WTC11 (cell line): ENCODE results near the gene SPTAN1.

Experiments used
- AR ChIP-seq: fragments of 250-450 bp; sonication (Bioruptor Pico); IDR thresholded peaks from 2 replicates; pipeline ENCODE4 v1.9.0; 2021; ENCODE audit warnings: mild to moderate bottlenecking
- ATF1 ChIP-seq: sonication (generic); formaldehyde crosslinking; IDR thresholded peaks from 2 replicates; pipeline ENCODE4 v1.8.1; 2023; ENCODE audit warnings: mild to moderate bottlenecking, moderate library complexity, missing genetic modification reagents
- CTCF ChIP-seq: fragments of 200-600 bp; IDR thresholded peaks from 2 replicates; pipeline ENCODE4 v1.8.0; 2022; ENCODE audit warnings: antibody characterized with exemption
- IRF2 ChIP-seq: sonication (generic); formaldehyde crosslinking; IDR thresholded peaks from 2 replicates; pipeline ENCODE4 v1.8.0; 2022; ENCODE audit warnings: low read depth, missing genetic modification reagents, borderline replicate concordance
- KAT7 ChIP-seq: sonication (generic); formaldehyde crosslinking; IDR thresholded peaks from 2 replicates; pipeline ENCODE4 v1.8.1; 2023; ENCODE audit warnings: missing genetic modification reagents, mild to moderate bottlenecking, borderline replicate concordance
- NR3C1 ChIP-seq: sonication (generic); formaldehyde crosslinking; conservative IDR thresholded peaks from 2 replicates; pipeline ENCODE4 v1.8.1; 2023; ENCODE audit warnings: low read depth, mild to moderate bottlenecking, missing genetic modification reagents
- RELA ChIP-seq: sonication (generic); formaldehyde crosslinking; IDR thresholded peaks from 2 replicates; pipeline ENCODE4 v1.8.1; 2022; ENCODE audit warnings: missing genetic modification reagents, mild to moderate bottlenecking, borderline replicate concordance
- TEAD4 ChIP-seq: sonication (generic); formaldehyde crosslinking; IDR thresholded peaks from 2 replicates; pipeline ENCODE4 v1.8.0; 2022; ENCODE audit warnings: mild to moderate bottlenecking, missing genetic modification reagents
- ZNF281 ChIP-seq: sonication (generic); formaldehyde crosslinking; IDR thresholded peaks from 2 replicates; pipeline ENCODE4 v1.8.0; 2023; ENCODE audit warnings: mild to moderate bottlenecking, missing genetic modification reagents

- no peak for TF ChIP-seq AR
- TF ChIP-seq NR3C1 (CRISPR knock-in tag) = no peak
- TF ChIP-seq RELA = no peak
- TF ChIP-seq TEAD4 (CRISPR knock-in tag) = no peak
- no peak for TF ChIP-seq IRF2
- no peak for TF ChIP-seq CTCF
- TF ChIP-seq ZNF281 (CRISPR knock-in tag) = no peak
- TF ChIP-seq KAT7 (CRISPR knock-in tag) = no peak
- TF ChIP-seq ATF1 (CRISPR knock-in tag) = no peak
Measured at GRCh38 chr9:128558431-128559310, 6.3 kb downstream of the SPTAN1 start.
